Lower leg skin (tissue), 3 donors: ENCODE data around the gene TSPAN1.

Source experiments
- CTCF ChIP-seq, 3 donors: fragments of 450-650 bp; IDR thresholded peaks; one replicate each; pipeline ENCODE4 v1.5.1; 2016; ENCODE audit warnings: antibody characterized with exemption in 3 of 3, mild to moderate bottlenecking in 3 of 3, moderate library complexity in 2 of 3
- POLR2A ChIP-seq, 2 donors: fragments of 450-650 bp; IDR thresholded peaks; one replicate each; pipeline ENCODE4 v1.6.1; 2016 to 2017; ENCODE audit warnings: antibody characterized with exemption in 2 of 2, mild to moderate bottlenecking in 1 of 2, moderate library complexity in 1 of 2

- TF ChIP-seq POLR2A (IDR thresholded peaks at IDR 0.05) (no peak), CTCF (IDR thresholded peaks at IDR 0.05) (no peak)
Observed at GRCh38 chr1:46190539-46190938, 15.7 kb downstream of the TSPAN1 start.
